22Rv1 (cell line): ENCODE results near the gene AXIN2.
"Not testable (repeated sequence)": the region's sequence is repeated elsewhere in the genome, so short reads cannot be mapped to it uniquely, and the experiment has no call there.

Source experiments
- H3K27ac ChIP-seq: fragments of 450-650 bp; 2 replicates; pipeline ENCODE4 v1.5.1; 2017
- ZFX ChIP-seq: fragments of 450-650 bp; IDR thresholded peaks from 2 replicates; pipeline ENCODE4 v1.6.1; 2017; ENCODE audit warnings: antibody characterized with exemption, borderline replicate concordance
- TF ChIP-seq, protein P1 (sequence below): fragments of 450-650 bp; IDR thresholded peaks from 2 replicates; pipeline ENCODE4 v1.5.1; 2017; ENCODE audit warnings: mild to moderate bottlenecking

The AXIN2 gene

DNA sequence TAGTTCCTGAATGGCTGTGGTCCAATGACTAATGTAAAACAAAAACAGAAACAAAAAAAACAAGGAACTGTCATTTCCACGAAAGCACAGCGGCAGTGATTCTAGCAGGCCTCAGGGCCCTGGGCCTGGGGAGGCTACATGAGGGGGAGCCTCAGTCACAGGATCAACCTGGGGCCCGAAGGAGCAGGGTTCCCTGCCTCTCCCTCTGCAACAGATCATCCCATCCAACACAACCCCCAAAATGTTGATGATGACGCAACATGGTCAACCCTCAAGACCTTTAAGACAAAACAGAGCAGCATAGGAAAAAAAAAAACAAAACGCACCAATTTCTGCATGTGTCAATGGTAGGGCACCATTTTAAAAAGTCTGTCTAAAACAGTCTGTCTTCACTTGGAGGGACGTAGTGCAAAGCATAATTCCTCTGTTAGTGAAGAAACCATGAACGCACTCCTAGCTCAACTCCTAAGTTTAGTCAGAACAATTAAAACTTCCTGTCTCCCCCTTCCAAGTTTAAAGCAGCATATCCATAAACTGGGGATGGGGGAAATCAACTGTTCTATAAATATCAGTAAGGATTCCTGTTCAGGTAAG, 32.3 kb downstream of the AXIN2 start:
- TF ChIP-seq ZFX, result no peak
- TF ChIP-seq, protein P1, sequence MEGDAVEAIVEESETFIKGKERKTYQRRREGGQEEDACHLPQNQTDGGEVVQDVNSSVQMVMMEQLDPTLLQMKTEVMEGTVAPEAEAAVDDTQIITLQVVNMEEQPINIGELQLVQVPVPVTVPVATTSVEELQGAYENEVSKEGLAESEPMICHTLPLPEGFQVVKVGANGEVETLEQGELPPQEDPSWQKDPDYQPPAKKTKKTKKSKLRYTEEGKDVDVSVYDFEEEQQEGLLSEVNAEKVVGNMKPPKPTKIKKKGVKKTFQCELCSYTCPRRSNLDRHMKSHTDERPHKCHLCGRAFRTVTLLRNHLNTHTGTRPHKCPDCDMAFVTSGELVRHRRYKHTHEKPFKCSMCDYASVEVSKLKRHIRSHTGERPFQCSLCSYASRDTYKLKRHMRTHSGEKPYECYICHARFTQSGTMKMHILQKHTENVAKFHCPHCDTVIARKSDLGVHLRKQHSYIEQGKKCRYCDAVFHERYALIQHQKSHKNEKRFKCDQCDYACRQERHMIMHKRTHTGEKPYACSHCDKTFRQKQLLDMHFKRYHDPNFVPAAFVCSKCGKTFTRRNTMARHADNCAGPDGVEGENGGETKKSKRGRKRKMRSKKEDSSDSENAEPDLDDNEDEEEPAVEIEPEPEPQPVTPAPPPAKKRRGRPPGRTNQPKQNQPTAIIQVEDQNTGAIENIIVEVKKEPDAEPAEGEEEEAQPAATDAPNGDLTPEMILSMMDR, result no peak
- no peak overlapping the region for H3K27ac ChIP-seq

DNA sequence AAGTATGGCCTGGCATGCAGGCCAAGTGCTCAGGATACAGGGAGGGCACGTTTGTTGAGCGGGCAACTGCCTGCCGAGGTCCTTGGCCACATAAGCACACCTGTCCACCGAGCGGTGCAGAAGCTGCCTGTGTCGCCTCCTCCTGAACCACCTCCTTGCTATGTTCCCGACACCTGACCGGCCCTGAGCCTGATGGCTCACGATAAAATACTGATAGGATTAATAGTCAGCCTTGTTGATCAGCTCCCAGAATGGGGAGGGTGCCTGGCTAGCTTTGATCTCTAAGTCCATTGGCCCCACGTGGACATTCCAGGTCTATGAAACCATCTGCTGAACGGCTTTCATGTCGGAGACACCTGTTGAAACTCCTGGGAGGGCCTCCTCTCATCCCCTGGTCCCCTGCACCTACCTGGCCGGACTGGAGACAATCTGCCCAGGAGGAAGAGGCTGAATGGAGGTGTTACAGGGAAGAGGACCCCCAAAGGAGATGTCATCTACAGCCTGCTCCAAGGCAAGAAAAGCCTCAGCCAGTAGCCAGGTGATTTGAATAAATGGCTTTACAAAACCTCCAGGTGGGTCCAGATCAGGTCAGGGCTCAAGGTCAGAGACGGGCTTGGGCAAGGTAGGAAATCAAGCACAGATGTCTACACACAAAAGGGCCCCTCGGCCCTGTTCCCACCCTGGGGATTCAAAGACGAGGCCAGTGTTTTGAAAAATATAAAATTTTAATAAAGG, 33.4 kb downstream of the AXIN2 start:
- H3K27ac ChIP-seq, result no peak overlapping the region
- TF ChIP-seq, protein P1, result no peak
- no peak for TF ChIP-seq ZFX

DNA sequence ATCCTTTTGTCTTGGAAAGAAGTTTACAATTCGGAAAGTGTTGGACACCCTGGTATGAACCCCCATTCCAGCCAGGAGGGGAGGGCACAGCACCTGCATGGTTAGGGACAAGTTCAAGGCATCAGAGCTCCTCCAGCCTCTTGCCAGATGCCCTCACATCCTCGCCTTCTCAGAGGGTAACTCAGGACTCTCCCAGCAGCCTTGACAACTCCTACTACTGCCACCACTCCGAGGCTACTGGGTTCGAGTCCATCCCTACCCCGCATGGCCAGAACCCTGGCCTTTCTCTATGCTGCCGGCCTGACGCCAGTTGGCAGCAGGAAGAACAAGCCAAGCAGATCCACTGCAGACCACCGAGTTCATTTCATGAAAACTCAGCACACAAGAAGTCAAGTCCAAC, 34.1 kb downstream of the AXIN2 start:
- H3K27ac ChIP-seq, result no peak overlapping the region
- TF ChIP-seq, protein P1, result no peak
- TF ChIP-seq ZFX, result no peak

DNA sequence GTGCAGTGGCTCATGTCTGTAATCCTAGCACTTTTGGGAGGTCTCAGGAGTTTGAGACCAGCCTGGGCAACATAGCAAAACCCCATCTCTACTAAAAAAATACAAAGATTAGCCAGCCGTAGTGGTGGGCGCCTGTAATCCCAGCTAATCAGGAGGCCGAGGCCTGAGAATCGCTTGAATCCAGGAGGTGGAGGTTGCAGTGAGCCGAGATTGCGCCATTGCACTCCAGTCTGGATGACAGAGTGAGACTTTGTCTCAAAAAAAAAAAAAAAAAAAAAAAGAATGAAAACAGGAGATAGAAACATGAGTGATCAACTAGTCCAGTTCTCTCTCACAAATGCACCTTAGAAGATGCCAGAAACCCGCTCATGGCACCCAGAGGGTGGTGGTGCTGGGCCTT, 34.6 kb downstream of the AXIN2 start:
- not testable (repeated sequence) for H3K27ac ChIP-seq

DNA sequence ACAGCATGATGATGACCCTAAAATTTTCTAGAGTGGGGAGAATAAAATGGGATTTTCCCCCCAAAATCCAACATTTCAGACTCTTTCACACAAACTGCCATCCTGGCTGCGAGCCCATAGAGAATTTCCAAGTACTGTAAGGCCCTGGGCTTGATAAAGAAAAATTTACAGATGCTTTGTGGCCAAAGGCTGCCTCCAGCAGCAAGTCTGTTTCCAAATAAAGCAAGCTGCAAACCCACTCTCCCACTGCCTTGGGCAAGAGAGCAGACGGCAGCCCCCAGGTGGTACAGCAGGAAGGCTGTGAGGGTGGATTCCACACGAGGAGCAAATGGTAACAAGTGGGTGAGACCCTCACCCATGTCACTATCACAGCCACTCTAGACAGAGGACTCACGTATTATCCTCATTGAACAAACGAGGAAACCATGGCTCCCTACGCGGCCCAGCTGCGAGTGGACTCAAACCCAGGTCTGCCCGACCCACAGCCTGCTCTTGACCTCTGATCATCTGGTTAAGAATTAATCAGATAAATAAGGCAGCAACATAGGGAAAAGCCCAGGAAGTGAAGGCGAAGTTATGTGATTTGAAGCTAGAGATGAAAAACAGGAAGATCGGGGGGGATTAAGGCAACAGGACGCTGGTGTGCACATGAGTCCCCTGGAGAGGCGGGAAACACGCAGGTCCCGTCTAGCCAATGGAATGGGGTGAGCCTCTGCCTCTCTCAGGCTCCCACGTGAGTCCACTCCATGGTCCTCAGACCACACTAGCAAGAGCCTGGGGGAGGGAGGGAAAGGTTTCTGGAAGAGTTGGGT, 37.4 kb downstream of the AXIN2 start:
- TF ChIP-seq ZFX, result no peak
- TF ChIP-seq, protein P1, result no peak
- no peak overlapping the region for H3K27ac ChIP-seq

DNA sequence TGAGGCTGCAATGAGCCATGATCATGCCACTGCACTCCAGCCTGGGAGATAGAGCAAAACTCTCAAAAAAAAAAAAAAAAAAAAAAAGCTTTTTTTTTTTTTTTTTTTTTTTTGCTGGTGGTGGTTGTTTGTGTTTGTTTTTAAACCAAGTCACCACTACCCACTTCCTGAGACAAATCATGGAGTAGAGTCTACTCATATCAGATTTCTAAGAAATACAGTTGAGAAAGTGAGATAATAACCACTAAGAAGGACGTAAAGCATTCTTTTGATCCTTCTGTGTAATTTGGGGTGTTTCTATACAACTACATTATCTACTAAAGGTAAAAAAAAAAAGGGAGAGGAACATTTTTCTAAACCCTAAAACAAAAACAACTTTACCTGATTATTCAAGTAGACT, 38.0 kb downstream of the AXIN2 start:
- TF ChIP-seq, protein P1, result no peak
- no peak for TF ChIP-seq ZFX
- no peak overlapping the region for H3K27ac ChIP-seq

DNA sequence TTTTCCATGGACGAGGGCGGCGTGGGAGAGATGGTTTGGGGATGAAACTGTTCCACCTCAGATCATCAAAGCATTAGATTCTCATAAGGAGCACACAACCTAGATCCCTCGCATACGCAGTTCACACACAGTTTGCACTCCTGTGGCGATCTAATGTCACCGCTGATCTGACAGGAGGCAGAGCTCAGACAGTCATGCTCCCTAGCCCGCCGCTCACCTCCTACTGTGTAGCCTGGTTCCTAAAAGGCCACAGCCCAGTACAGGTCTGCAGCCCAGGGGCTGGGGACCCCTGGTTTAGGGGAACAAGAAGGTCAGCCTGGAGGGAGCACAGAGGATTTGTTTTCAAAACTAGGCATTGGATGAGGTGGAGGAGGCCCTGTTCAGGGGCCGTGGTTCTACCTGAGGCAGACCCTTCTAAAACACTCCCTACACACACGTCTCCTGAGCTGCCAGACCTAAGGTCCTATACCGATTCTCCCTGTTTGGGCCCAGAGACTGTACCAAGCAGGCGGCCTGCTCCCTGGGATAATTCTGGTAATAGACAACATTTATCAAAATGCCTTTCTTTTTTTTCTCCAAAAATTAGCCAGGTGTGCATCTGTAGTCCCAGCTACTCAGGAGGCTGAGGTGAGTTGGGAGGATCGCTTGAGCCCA, 38.6 kb downstream of the AXIN2 start:
- TF ChIP-seq ZFX, result no peak
- TF ChIP-seq, protein P1, result no peak

More for the DNA sequence above, 38.6 kb downstream of the AXIN2 start:
- no peak overlapping the region for H3K27ac ChIP-seq
